HG03378 (cell line): Measurements from ENCODE around the gene SFMBT1.

Experiments used
- ATAC-seq: cut with Tn5 transposase; IDR thresholded peaks from one replicate; pipeline ENCODE4 v1.9.1; 2021; ENCODE audit warnings: mild to moderate bottlenecking, moderate library complexity; ENCODE audit not compliant: unreplicated experiment

The SFMBT1 gene

DNA sequence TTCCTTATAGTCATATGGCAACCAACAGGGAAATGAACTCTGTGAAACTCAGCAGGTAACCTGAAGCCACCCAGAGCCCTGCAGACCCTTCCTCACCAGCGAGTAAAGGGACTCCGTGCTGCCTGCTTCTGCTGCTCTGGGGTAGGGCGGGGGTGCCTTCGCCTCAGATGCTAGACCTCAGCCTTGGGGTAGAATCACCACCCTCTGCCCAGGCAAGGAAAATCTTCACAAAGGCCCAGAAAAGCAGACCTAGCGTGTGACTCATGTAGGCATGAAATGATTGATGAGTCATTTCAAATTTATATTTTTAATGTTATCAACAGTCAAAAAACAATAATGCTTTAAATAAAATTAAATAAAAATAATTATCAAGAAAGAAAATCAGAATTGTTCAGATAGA is 155.1 kb downstream of the SFMBT1 start:
- no peak for ATAC-seq

DNA sequence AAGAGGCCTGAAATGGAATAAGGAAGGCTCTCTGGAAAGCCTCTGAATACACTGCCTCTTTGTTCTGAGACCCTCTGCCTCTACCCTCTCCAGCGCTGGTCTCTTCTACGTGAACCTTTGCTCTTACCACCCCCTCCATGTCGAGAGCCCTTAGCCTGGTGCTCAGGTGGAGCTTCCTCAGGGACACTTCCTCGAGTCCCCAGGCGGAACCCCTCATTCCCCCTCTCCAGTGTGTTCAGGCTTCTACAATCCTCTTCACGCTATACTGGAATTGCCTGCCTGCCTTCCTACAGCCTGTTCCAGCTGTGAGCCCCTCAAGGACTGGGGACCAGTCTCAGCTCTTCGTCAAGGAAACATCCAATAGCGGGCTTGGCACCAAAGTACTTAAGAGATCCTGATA is 156.0 kb downstream of the SFMBT1 start:
- ATAC-seq, result no peak

DNA sequence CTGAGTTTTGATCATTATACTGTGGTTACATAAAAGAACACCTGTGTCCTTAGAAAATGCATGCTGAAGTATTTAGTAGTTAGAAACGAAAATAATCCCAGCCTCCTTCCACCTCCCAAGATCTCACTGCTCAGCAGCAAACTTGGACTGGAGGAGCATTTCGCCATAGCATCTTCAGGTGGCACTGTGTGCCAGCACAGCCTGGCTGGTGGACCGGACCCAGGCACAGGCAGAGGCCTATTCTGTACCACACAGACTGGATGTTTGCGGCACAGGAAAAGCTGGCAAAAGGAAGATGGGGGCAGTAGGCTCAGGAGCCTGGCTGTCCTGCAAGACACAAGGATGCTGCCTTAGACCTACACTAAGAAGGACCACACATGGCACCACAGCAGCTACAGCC is 158.7 kb downstream of the SFMBT1 start:
- no peak for ATAC-seq

DNA sequence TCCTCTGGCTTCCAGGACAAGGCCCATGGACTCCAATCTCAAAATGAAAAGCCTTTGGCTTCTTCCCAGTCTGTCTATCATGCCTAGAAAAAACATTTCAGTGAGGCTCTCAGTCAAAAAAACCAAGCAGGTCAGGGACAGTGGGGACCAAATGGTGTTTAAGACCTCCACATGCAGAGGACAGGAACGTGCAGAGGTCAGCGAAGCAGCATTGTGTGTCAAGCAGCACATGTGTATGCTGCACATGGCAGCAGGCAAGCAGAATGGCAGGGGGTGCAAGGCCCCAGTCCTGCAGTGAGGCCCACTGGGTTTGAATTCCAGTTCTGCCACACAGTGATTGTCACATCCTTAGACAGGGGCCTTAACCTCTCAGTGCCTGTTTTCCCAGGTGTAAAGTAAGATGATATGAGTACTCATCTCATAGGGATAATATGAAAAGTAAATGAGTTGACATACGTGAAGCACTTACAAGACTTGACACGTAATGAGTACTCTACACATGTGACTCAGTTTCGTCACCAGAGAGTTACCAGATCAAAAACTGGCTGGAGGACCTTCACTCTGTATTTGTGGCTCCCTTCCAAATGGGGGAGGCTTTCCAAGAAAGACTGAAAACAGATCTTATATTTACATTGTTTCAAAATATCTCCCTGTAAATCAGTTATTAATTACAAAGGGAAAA is 159.7 kb downstream of the SFMBT1 start:
- no peak for ATAC-seq

DNA sequence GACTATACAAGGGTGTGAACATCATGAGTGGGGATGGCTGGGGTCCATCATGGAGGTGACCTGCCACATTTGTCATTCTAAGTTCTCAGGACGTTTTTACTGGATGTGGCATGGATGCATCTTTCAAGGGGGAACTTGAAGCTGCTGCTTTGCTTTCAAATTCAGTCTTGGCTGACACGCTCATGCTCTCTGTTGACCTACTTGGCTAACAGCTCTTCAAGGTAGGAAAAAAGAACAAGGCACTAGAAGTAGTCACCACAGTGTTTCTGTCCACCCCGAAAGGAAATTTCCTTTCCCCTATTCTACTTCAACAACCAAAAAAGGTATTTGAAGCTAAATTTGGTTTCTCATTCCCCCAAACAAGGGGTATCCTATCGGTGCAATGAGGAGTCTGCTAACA is 163.5 kb downstream of the SFMBT1 start:
- no peak for ATAC-seq

DNA sequence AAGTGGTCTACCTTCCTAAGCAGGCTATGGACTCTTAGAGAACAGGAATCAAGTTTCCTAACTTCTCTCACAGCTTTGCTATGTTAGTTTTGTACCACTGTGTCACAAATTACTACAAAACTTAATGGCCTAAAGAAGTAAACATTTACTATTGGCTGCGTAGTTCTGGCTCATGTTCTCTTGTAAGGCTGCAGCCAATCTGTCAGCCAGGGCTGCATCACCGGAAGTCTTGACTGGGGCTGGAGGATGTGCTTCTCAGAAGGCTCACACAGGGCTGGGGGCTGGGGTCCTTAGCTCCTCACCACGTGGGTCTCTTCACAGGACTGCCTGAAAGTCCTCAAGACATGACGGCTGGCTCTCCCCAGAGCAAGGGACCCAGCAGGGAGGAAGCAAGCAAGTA is 164.0 kb downstream of the SFMBT1 start:
- no peak for ATAC-seq

DNA sequence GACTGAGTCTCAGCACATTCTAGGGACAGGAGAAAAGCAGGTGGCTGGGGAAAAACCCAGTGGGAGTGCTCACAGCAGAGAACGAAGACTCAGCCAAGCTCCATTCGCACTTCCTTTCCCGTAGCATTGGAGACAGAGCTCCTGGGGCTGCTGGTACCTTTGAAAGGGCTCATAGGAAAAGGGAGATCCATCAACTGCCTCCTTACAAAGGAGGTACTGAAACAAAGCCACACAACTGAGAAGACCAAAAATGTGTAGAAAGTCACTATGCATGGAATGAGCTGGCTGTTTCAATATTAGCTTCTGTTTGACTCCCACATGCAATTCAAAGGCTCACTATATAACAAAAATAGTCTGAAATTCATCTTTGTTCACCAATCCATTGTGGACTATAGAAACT is 165.4 kb downstream of the SFMBT1 start:
- ATAC-seq, result peak; percentile 66

DNA sequence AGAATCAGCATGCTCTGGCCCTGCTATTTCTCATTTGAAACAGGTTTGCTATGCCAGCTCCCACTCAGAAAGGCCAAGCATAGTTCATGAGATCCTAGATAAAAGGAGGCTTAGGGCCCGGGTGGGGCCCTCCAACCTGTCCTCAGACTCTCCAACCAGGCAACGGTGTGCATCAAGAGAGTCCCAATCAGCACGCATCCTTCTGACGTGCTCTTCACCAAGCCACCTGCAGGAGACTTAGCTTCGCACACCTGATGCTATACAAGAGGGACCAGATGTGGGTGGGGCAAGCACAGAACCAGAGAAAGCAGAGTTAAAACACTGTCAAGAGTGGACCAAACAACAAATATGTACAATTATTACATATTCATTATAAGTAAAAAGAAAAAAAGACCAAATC is 165.8 kb downstream of the SFMBT1 start:
- ATAC-seq, result peak; percentile 11

DNA sequence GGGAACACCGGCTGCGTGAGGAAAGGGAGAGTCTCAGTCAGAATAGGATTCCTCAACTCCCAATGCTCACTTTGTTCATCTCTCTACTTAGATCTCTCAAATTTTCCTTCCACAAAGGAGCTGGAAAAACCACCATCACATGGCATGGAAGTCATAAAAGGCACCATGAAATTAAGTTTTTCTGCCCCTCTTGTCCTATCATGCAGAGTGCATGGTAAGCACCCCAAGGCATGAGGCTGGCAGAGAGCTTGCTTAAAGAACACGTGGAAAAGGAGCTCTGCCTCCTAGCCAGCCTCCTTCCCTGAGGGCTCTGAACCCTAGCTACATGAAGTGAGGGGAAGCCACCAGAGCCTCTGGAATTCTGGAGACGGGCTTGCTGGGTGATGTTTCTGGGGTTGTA is 166.3 kb downstream of the SFMBT1 start:
- ATAC-seq, result no peak

DNA sequence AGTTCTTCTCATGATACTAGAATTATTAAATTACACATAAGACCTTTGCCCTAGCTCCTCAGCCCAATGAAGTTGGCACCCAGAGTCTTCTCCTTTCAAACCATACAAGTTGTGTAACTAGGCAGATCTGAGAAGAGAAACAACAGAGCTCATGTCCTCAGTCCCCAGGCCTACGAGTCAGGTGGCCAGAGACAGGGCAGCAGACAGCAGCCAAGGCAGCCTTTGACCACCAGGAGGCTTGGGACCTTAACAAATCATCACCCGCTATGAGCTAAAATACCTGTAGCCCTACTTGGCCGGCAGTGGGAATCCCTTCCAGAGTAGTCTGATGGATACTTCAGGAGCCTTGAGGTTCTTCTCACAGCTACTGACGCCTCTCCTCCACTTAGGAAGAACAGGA is 166.8 kb downstream of the SFMBT1 start:
- no peak for ATAC-seq

DNA sequence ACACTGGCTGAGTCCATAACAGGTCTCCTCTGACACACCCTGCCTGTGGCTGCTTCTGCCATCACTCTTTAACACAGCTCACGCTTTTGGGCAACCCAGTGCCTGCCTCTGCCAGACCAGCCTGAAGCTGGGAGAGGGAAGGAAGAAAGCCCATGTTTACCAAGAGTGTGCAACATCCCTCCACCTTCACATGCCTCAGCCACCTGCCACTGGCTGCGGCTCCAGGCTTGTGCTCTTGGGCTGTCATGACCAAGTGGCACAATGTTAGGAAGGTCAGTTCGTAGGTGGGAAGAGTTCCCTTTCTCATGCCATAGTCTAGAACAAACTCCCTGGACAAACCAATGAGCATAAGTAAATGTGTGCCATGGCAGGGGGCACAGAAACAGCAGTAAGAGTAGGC is 168.8 kb downstream of the SFMBT1 start:
- no peak for ATAC-seq

DNA sequence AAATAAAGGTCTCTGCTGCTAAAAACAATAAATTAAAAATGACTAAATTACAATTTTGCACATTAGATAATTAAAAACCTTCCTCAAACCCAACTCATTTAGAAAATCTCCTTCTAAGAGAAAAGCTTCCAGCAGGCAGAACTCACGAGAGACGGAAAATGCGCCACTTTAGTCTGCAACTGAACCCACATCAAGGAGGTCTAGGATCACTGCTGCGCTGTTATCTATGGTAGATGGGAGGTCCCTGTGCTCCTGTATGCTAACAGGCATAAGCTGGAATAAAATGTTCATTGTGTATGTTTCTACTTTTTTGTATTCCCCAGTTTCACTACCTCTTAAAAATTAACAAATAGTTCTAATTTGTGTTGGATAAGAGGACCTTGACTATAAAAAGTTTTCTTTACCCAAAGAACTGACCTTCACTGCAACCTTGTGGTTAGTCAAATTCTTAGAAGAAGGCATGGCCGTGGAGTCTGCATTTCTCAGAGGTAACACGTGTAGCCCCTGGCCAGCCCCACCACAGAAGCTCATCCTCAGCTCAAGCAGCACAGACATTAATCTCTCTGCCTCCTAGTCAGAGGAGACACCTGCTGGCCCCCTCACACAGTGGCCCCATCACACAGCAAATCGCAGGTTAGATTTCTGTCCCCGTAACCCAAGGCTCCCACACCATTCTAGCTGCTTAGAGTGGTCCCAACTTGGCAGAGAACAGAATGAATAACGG is 170.8 kb downstream of the SFMBT1 start:
- ATAC-seq, result no peak

DNA sequence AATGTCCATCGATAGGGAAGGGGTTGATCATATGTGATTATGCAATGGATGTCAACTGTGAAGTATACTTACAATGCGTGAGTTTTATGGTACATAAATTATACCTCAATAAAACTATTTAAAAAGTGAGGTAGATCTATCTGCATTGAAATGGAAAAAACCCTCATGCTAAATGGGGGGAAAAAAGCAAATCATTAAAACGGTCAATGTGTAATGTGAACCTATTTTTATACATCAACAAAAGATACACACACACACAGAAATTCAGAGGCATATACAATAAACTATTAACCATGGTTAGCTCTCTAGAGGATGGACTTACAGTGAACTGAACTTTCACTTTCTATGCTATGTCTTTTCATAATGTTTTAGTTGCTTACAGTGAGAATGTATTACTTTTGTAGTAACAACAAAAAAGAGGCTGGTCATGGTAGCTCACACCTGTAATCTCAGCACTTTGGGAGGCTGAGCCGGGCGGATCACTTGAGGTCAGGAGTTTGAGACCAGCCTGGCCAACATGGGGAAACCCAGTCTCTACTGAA is 171.6 kb downstream of the SFMBT1 start:
- no peak for ATAC-seq

DNA sequence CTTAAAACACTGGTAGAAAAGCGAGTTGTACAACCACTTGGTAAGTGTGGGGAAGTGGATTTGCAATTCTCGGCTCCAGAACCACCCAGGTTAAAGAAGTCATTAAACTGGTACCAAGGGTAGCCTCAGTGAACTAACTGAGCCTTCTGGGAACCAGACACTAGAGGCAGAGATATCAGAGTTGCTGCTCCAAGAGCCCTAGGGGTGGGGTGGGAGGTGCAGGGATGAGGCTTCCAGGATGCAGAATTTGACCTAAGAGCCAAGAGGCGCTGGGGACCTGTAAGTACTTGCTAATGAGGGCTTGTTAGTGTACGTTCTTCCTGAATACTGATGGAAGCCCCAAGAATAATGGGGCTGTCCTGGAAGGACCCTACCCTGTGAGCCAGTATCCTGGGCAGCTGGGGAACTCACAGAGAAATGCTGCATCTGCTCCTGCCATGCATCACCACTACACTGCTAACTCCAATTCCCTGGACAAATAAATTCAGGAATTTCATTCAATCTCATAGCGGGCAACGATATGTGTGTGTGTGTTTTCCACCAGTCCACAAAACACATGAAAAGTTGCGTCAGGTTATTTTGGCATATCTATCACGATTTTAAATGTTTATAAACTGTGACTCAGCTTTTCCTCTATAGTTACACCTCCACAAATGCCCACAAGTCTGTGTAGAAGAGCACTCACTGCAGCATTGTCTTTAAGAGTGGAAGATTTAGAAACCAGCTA is 172.3 kb downstream of the SFMBT1 start:
- ATAC-seq, result no peak

DNA sequence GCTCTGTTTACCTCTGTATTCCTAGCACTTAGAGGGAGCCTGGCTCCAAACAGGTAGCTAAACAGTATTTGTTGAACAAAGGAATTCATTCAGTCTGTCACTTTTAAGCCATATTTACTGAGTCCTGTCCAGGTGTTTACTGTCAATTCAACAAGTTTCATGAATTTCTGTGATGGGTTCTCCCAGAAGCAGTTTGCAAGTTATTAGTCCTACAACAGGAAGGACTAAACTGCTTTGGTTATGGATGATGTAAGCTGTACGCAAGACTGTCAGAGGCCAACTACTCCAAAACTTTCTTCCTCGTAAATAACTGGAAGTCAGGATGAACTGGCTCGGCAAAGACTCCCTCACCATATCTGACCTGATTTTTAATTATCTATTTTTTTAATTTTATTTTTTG is 173.6 kb downstream of the SFMBT1 start:
- no peak for ATAC-seq

DNA sequence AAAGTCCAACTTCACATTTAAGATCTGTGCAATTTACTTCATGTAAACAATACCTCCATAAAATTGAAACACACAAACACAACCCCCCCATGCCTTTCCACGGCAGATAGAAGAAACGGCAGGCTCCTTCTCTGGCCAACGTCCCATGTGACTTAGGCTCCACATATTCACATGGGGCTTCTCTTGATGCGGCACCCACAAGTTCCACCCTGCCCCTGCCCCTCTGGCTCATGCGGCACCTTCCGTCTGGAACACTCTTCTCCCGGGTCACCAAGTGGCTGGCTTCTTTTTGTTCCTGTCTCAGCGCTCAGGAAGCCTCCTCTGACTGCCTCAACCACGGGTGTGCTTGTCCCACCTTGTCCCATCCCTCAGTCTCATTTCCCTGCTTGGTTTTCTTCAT is 174.1 kb downstream of the SFMBT1 start:
- ATAC-seq, result no peak

DNA sequence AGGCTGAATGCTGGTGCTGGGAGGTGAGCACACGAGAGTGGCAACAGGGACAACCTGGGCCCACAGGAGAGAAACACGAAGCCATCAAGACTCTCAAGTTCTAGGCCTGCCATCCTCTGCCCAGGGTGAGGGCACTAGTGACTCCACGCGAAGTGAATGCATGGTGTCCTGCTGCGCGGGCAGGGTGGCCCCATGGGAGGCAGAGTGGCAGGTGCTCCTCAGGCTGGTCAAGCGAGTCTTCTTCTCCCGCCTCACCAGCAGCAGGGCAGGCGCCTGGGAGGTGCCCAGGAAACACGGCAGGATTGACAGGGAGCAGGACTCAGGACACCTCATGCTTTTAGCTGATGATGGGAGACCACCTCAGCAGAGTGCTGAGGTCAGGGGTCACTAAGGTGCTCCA is 175.4 kb downstream of the SFMBT1 start:
- no peak for ATAC-seq

DNA sequence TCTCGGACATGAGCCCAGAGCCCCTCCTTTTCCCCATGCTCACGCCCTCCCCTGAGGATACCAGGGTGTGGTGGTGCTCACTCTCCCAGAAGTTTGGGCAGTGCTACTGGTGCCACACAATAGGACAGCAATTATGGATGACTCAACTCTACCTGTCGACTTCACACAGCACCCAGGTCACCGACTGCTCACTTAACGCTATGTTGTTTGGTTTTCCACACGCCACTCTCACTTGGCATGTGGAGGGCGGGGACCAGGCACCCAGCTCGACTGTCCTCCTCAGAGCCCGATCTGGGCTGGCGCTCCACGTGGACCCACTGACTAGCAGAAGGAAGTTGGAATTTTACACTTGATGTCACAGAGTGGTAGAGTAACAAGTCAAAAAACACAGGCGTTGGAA is 179.4 kb downstream of the SFMBT1 start:
- no peak for ATAC-seq

DNA sequence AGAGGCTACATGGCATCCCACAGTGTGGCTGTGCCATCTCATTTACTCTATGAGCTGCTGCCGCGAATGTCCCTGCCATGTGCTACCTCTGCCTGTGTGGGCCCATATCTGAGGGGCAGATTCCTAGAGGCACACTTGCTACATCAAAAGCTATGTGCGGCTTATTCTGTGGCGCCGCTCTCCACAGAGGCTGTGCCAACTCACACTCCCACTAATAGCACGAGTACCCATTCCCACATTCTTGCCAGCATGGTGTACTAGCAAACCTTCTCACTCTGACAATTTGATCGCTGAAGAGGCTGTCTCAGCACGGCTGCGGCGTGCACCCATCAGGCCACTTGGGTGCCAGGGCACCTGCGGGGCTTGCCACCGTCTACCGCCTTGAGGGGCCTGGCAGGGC is 179.9 kb downstream of the SFMBT1 start:
- ATAC-seq, result no peak

DNA sequence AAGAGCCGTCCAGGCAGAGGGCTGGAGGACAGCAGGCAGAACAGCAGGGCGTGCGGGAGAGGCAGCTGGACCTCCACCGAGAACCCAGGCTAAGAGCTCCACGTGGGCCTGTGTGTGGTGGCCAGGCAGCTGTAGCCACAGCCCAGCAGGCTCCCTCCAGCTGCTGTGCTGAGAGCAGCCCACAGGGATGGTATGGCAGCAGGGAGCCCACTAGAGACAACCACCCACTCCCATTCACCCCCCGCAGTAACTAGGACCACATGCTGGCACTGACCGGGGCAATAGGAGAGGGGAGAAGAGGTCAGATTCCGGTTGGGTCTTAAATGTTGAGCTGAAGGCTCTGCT is 185.5 kb downstream of the SFMBT1 start:
- no peak for ATAC-seq

DNA sequence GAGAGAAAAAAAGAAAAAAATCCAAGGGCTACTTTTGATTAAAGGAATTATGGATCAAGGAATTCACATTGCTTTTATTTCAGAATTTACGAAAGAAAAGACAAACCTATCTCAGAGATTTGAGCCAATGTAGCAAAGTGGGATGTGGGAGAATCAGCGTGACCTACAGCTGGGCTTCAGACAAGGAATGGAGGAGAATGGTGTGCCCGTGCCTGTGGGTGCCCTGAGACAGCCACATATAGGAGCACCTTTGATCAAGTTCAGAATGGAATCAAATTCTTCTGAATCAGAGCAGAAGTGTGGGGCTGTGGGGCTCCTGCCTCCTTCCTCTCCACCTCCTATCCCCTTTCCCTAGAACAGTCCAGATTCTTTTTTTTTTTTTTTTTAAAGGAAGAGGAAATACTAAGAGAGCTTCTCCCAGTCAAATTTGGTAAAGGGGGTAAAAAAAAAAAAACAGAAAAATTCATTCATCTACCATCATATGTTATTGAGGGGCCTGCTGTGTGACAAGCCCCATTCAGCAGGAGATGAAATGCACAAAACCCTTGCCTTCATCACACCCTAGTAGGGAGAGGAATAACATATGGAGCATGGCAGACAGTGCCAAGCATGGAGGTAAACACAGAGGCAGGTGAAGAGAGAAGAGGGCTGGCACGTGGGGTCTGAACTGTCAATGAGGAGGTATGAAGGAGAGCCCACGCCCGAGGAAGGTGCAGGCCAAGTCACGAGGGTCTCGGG is 186.0 kb downstream of the SFMBT1 start:
- no peak for ATAC-seq
